Measurements from ENCODE around the gene EDN2.

EDN2 gene

GRCh38 chr1:41501581-41501980 is 17.1 kb upstream of the EDN2 start:
- no peak for TF ChIP-seq SPI1 (IDR thresholded peaks at IDR 0.05; ENCODE audit: borderline replicate concordance, low read depth)
- TF ChIP-seq GABPA (IDR thresholded peaks at IDR 0.05; ENCODE audit: low read depth) = no peak
- TF ChIP-seq REST (IDR thresholded peaks at IDR 0.05; ENCODE audit: insufficient replicate concordance, low read depth) = no peak
- no peak for TF ChIP-seq CTCF (IDR thresholded peaks at IDR 0.05; ENCODE audit: insufficient read depth, low read length)
- no peak for TF ChIP-seq POLR2AphosphoS5 (IDR thresholded peaks at IDR 0.05; ENCODE audit: low read depth)
- no peaks in the 10 kb centered on the region for H3K27me3 ChIP-seq (ENCODE audit: insufficient read depth, poor library complexity, severe bottlenecking)
- no peak overlapping the region for H3K27ac ChIP-seq (replicated peaks)
- DNase-seq (ENCODE audit: low read depth in 1 of 2, low spot score in 1 of 2) = no peak
- no peak overlapping the region for H3K4me3 ChIP-seq (replicated peaks; ENCODE audit: insufficient read depth, low read length)

- Histone ChIP-seq H3K27ac (replicated peaks) (no peak overlapping the region), H3K4me3 (replicated peaks; ENCODE audit: insufficient read depth, low read length) (no peak overlapping the region), H3K27me3 (ENCODE audit: insufficient read depth, poor library complexity, severe bottlenecking) (no peaks in the 10 kb centered on the region)
- TF ChIP-seq REST (IDR thresholded peaks at IDR 0.05; ENCODE audit: insufficient replicate concordance, low read depth) (no peak), CTCF (IDR thresholded peaks at IDR 0.05; ENCODE audit: insufficient read depth, low read length) (no peak), GABPA (IDR thresholded peaks at IDR 0.05; ENCODE audit: low read depth) (no peak), SPI1 (IDR thresholded peaks at IDR 0.05; ENCODE audit: borderline replicate concordance, low read depth) (no peak), POLR2AphosphoS5 (IDR thresholded peaks at IDR 0.05; ENCODE audit: low read depth) (no peak)
- no peak for DNase-seq (ENCODE audit: low read depth in 1 of 2, low spot score in 1 of 2)
Observed at GRCh38 chr1:41500781-41501518, 16.5 kb upstream of the EDN2 start.

- H3K27ac ChIP-seq (replicated peaks) = no peak overlapping the region
- peaks cover 3% of the 10 kb centered on the region for H3K27me3 ChIP-seq (ENCODE audit: insufficient read depth, poor library complexity, severe bottlenecking)
- TF ChIP-seq SPI1 (IDR thresholded peaks at IDR 0.05; ENCODE audit: borderline replicate concordance, low read depth) (no peak), REST (IDR thresholded peaks at IDR 0.05; ENCODE audit: insufficient replicate concordance, low read depth) (no peak), GABPA (IDR thresholded peaks at IDR 0.05; ENCODE audit: low read depth) (no peak), POLR2AphosphoS5 (IDR thresholded peaks at IDR 0.05; ENCODE audit: low read depth) (no peak), CTCF (IDR thresholded peaks at IDR 0.05; ENCODE audit: insufficient read depth, low read length) (no peak)
- H3K4me3 ChIP-seq (replicated peaks; ENCODE audit: insufficient read depth, low read length) = no peak overlapping the region
- DNase-seq (ENCODE audit: low read depth in 1 of 2, low spot score in 1 of 2) = no peak
Observed at GRCh38 chr1:41500378-41500777, 15.9 kb upstream of the EDN2 start.

All from HL-60 (cell line).